ENCODE data around the gene RBM24.
"Not testable (repeated sequence)": the region's sequence is repeated elsewhere in the genome, so short reads cannot be mapped to it uniquely, and the experiment has no call there.

RBM24 gene

DNA sequence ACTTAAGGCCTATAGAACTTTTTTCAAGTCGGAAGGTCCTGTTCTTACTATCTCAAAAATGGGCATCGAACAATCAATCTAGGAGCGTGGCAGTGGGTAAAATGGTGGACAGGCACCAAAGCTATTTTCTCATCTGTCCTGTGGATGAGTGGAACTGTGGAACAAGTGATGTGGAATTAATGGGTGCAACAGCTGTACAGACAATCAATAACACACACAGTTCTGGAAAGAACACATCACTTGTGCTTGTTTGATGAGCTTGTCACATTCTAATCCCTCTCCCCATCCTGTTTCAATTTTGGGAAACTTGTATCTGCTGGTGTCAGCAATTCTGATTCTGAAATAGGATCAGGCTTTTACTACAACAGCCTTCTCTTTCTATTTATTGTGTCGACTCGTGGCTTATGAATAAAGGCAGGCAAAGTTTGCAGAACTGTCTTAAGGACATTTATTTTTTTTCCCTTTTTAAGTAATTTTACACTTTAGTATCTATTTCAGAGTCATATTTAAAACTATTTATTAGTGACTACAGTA lies 11.5 kb downstream of the RBM24 start:
- Histone ChIP-seq H3K4me3 (ENCODE audit: low read length) (no peak overlapping the region), H3K4me1 (ENCODE audit: control insufficient read depth, insufficient read depth, low read length) (peaks cover 7% of the 10 kb centered on the region), H3K36me3 (ENCODE audit: control insufficient read depth, insufficient read depth, low read length, severe bottlenecking) (peaks cover 7% of the 10 kb centered on the region), H3K9me3 (ENCODE audit: control insufficient read depth, low read length) (no peaks in the 10 kb centered on the region), H3K27me3 (replicated peaks; ENCODE audit: control insufficient read depth, insufficient read depth, low read length) (no peaks in the 10 kb centered on the region), H3K9ac (ENCODE audit: low read length) (no peak overlapping the region)
- no peak for DNase-seq (ENCODE audit: low read depth)

DNA sequence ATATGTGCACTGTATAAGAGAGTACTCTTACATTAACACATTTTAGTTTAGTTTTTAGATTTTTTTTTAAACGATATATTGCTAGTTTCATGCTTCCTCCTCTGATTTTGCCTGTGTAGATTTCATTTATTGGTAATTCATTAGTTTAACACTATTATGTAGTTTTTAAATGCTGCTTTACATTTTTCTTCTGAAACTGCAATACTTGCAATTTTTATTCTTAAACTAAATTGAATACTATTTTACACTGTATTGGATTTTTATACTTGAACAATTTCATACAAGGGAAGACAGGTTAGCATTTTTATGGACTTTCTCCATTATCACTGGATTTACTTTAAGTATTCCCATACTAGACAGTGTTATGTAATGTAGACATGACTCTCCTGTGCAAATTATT lies 12.2 kb downstream of the RBM24 start:
- Histone ChIP-seq H3K9me3 (ENCODE audit: control insufficient read depth, low read length) (no peaks in the 10 kb centered on the region), H3K36me3 (ENCODE audit: control insufficient read depth, insufficient read depth, low read length, severe bottlenecking) (peaks cover 7% of the 10 kb centered on the region), H3K27me3 (replicated peaks; ENCODE audit: control insufficient read depth, insufficient read depth, low read length) (no peaks in the 10 kb centered on the region), H3K4me3 (ENCODE audit: low read length) (no peak overlapping the region), H3K9ac (ENCODE audit: low read length) (no peak overlapping the region), H3K4me1 (ENCODE audit: control insufficient read depth, insufficient read depth, low read length) (peaks cover 7% of the 10 kb centered on the region)
- no peak for DNase-seq (ENCODE audit: low read depth)

DNA sequence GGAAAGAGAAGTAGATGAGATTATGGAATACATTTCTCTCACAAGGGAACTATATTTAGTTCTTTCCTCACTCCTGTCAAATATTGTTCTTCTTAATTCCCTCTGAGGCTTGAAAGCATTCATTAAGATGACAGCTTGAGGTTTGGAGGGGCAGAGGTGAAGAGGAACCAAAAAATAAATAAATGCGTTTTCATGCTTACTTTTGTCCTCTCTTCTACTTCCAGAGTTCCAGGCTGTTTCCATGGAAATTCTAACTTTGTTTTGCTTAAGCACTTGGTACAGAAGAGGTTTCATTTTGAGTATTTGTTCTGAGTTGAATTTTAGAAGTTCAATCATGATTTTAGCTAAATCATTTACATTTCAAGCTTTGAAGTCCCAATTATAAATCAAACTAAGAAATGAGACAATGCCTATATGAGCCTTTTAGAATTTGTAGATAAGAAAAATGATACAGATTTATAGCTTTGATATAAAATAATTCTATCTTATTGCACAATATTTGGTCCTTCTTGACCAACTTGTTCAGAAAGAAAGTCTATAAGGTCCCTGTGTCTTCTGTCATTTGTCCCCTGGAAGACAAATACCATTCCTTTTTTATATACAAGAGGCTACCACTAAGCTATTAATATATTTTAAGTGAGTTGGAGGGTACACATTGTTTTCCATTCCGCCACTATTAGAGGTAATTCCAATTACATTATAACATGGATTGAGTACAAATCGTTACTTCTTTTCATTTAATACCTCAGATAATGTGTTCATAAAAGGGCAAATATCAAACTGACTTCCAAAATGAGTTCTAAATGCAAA lies 16.3 kb downstream of the RBM24 start:
- Histone ChIP-seq H3K9ac (ENCODE audit: low read length) (no peak overlapping the region), H3K36me3 (ENCODE audit: control insufficient read depth, insufficient read depth, low read length, severe bottlenecking) (peaks cover under 1% of the 10 kb centered on the region), H3K27me3 (replicated peaks; ENCODE audit: control insufficient read depth, insufficient read depth, low read length) (no peaks in the 10 kb centered on the region), H3K4me1 (ENCODE audit: control insufficient read depth, insufficient read depth, low read length) (peaks cover 7% of the 10 kb centered on the region), H3K4me3 (ENCODE audit: low read length) (no peak overlapping the region), H3K9me3 (ENCODE audit: control insufficient read depth, low read length) (no peaks in the 10 kb centered on the region)
- DNase-seq (ENCODE audit: low read depth), result peak; percentile 35

DNA sequence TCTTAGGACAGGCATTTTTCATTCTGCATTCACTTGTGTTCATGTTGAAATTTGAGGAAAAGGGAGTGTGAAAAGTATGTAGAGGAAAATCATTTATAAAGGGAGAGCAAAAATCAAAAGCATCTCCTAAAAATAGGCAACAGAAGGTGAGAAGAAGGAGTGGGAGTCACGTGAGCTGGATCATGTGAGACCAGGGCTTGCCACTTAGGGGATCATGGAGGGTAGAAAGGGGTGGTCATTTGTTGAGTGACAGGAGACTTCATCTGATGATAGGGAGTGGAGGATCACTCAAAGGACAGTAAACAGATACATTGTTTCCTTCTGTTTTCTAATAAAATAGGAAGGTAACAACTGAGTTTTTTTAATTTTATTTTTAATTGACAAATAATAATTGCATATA lies 17.1 kb downstream of the RBM24 start:
- no peak for DNase-seq (ENCODE audit: low read depth)
- Histone ChIP-seq H3K4me3 (ENCODE audit: low read length) (no peak overlapping the region), H3K27me3 (replicated peaks; ENCODE audit: control insufficient read depth, insufficient read depth, low read length) (no peaks in the 10 kb centered on the region), H3K9ac (ENCODE audit: low read length) (no peak overlapping the region), H3K9me3 (ENCODE audit: control insufficient read depth, low read length) (no peaks in the 10 kb centered on the region), H3K4me1 (ENCODE audit: control insufficient read depth, insufficient read depth, low read length) (peaks cover 7% of the 10 kb centered on the region), H3K36me3 (ENCODE audit: control insufficient read depth, insufficient read depth, low read length, severe bottlenecking) (no peaks in the 10 kb centered on the region)

DNA sequence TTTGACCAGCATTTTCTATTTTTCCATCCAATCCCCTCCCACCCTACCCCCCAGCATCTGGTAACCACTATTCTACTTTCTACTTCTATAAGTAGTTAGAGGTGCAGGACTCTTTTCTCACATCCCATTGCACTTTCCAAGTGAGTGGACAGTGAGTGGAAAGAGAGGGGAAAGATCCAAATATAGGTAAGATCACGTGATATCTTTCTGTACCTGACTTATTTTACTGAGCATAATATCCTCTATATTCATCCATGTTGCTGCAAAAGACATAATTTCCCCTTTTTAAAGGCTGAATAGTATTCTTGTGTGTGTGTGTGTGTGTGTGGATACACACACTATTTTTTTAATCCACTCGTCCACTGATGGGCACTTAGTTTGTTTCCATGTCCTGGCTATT lies 18.1 kb downstream of the RBM24 start:
- Histone ChIP-seq H3K27me3 (replicated peaks; ENCODE audit: control insufficient read depth, insufficient read depth, low read length) (no peaks in the 10 kb centered on the region), H3K9me3 (ENCODE audit: control insufficient read depth, low read length) (no peaks in the 10 kb centered on the region), H3K9ac (ENCODE audit: low read length) (no peak overlapping the region), H3K4me1 (ENCODE audit: control insufficient read depth, insufficient read depth, low read length) (peaks cover 7% of the 10 kb centered on the region), H3K36me3 (ENCODE audit: control insufficient read depth, insufficient read depth, low read length, severe bottlenecking) (no peaks in the 10 kb centered on the region), H3K4me3 (ENCODE audit: low read length) (no peak overlapping the region)
- DNase-seq (ENCODE audit: low read depth), result no peak

DNA sequence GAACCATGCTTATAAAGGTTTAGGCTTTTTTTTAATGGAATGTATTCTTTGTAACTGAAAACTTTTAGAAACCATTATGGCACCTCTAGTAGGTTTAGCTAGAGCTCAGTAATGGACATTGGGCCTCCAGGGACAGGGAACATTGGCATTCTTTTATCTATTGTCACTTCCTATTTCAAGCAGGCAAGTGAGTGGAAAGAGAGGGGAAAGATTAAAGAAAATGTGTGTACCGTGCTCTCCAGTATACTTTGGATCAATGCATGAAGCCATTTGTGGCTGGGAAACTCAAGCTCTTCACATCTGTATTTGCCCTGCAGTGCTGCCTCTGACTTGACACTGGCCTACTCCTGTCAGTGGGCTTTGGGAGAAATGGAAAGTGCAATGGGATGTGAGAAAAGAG lies 18.6 kb downstream of the RBM24 start:
- Histone ChIP-seq H3K36me3 (ENCODE audit: control insufficient read depth, insufficient read depth, low read length, severe bottlenecking) (no peaks in the 10 kb centered on the region), H3K9me3 (ENCODE audit: control insufficient read depth, low read length) (no peaks in the 10 kb centered on the region), H3K9ac (ENCODE audit: low read length) (no peak overlapping the region), H3K4me3 (ENCODE audit: low read length) (no peak overlapping the region), H3K27me3 (replicated peaks; ENCODE audit: control insufficient read depth, insufficient read depth, low read length) (no peaks in the 10 kb centered on the region), H3K4me1 (ENCODE audit: control insufficient read depth, insufficient read depth, low read length) (peaks cover 7% of the 10 kb centered on the region)
- no peak for DNase-seq (ENCODE audit: low read depth)

DNA sequence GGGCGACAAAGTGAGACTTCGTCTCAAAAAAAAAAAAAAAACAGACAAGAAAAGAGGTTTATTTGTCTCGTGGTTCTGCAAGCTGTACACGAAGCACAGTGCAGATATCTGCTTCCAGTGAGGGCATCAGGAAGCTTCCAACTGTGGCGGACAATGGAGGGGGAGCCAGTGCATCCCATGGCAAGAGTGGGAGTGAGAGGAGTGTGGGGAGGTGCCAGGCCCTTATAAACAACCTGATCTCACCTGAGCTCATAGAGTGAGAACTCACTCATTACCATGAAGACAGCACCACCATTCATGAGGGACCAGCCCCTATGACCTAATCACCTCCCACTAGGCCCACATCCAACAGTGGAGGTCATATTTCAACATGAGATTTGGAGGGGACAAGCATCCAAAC lies 19.5 kb downstream of the RBM24 start:
- DNase-seq (ENCODE audit: low read depth), result no peak
- Histone ChIP-seq H3K4me1 (ENCODE audit: control insufficient read depth, insufficient read depth, low read length) (peaks cover 7% of the 10 kb centered on the region), H3K9me3 (ENCODE audit: control insufficient read depth, low read length) (no peaks in the 10 kb centered on the region), H3K9ac (ENCODE audit: low read length) (no peak overlapping the region), H3K4me3 (ENCODE audit: low read length) (no peak overlapping the region), H3K36me3 (ENCODE audit: control insufficient read depth, insufficient read depth, low read length, severe bottlenecking) (no peaks in the 10 kb centered on the region), H3K27me3 (replicated peaks; ENCODE audit: control insufficient read depth, insufficient read depth, low read length) (no peaks in the 10 kb centered on the region)

DNA sequence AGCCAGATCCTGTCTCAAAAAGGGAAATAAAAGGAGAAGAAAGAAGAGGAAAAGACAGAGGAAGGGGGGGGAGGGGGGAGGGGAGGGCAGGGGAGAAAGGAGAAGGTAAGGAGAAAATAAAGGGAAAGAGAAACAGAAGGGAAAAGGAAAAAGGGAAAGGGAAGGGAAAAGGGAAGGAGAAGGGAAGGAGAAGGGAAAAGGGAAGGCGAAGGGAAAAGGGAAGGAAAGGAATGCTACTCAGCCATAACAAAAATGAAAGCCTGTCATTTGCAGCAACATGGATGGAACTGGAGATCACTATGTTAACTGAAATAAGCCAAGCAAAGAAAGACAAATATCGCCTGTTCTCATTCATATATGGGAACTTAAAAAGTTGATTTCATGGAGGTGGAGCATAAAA lies 22.3 kb downstream of the RBM24 start:
- H3K36me3 ChIP-seq (ENCODE audit: control insufficient read depth, insufficient read depth, low read length, severe bottlenecking), result no peaks in the 10 kb centered on the region
- no peak for DNase-seq (ENCODE audit: low read depth)
- no peaks in the 10 kb centered on the region for H3K27me3 ChIP-seq (replicated peaks; ENCODE audit: control insufficient read depth, insufficient read depth, low read length)
- H3K9ac ChIP-seq (ENCODE audit: low read length), result no peak overlapping the region
- H3K4me1 ChIP-seq (ENCODE audit: control insufficient read depth, insufficient read depth, low read length), result no peaks in the 10 kb centered on the region
- H3K9me3 ChIP-seq (ENCODE audit: control insufficient read depth, low read length), result no peaks in the 10 kb centered on the region
- no peak overlapping the region for H3K4me3 ChIP-seq (ENCODE audit: low read length)

DNA sequence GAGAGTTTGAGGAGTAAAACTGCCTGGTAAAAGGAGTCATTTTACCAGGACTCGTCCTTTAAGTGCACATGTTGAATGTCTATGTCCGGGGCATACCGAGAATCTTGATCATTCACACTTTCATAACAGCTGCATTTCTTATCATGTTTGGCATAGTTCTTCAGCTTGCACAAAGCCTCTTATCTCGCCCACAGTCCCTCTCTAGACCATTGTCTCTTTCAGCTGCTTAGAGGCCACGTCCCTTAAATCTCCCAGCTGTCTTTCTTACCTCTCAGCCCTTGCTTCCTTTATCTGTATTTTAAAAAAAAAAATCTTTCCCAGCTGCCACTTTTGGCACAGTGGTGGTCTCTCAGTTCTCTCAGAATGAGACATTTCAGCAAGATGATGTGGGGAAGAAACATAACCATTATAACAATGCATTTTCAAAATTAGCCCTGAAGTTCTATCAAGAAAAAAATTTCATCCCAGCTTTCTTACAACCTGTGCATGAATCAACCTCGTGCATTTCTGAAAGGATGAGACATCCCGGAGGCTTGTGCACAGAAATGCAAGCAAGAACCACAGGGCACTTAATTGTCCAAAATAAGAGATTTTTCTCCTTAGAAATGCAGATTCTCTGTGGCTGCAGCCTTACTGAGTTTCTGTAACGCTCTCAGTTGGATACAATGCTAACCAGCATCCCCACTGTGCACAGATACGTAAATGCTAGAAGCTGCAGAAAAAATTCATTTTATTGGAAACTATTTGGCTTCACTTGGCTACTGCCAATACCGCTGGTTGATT lies 24.2 kb downstream of the RBM24 start:
- Histone ChIP-seq H3K4me1 (ENCODE audit: control insufficient read depth, insufficient read depth, low read length) (no peaks in the 10 kb centered on the region), H3K4me3 (ENCODE audit: low read length) (no peak overlapping the region), H3K9ac (ENCODE audit: low read length) (no peak overlapping the region), H3K27me3 (replicated peaks; ENCODE audit: control insufficient read depth, insufficient read depth, low read length) (no peaks in the 10 kb centered on the region), H3K36me3 (ENCODE audit: control insufficient read depth, insufficient read depth, low read length, severe bottlenecking) (no peaks in the 10 kb centered on the region), H3K9me3 (ENCODE audit: control insufficient read depth, low read length) (no peaks in the 10 kb centered on the region)
- peak; percentile 20 for DNase-seq (ENCODE audit: low read depth)

DNA sequence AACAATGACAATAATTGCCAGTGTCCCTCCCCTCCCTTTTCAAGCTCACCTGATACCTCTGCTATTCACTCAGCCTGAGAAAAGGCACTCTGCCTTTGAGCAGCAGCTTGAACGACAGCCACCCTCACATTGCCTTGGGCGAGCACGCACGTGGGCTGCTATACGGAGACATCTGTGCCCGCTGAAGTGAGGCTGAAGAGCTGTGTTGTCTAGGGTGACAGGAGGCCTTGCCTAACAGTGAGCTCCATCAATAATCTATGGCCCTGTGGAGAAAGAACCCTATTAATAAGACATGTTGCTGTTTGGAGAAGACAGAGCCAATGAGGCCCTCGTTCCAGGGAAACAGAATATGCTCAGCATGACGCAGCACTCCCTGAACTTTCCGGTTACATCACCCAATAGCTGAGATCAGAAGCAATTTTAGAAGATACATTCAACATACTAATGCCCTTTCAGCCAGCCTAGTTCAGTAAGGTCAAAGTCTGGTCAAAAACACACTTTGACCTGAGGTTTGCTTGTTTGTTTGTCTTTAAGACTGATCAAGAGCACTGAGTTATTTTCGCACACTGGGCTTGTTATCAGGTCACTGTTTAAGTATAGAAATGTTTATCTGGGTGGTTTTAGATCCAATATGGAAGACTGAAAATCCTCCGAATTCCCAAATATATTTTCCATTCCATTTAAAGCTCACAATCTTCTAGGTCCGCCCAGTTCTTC lies 30.6 kb downstream of the RBM24 start:
- Histone ChIP-seq H3K27me3 (replicated peaks; ENCODE audit: control insufficient read depth, insufficient read depth, low read length) (no peaks in the 10 kb centered on the region), H3K4me3 (ENCODE audit: low read length) (no peak overlapping the region), H3K9me3 (ENCODE audit: control insufficient read depth, low read length) (no peaks in the 10 kb centered on the region), H3K4me1 (ENCODE audit: control insufficient read depth, insufficient read depth, low read length) (no peaks in the 10 kb centered on the region), H3K9ac (ENCODE audit: low read length) (no peak overlapping the region), H3K36me3 (ENCODE audit: control insufficient read depth, insufficient read depth, low read length, severe bottlenecking) (no peaks in the 10 kb centered on the region)
- DNase-seq (ENCODE audit: low read depth), result no peak

DNA sequence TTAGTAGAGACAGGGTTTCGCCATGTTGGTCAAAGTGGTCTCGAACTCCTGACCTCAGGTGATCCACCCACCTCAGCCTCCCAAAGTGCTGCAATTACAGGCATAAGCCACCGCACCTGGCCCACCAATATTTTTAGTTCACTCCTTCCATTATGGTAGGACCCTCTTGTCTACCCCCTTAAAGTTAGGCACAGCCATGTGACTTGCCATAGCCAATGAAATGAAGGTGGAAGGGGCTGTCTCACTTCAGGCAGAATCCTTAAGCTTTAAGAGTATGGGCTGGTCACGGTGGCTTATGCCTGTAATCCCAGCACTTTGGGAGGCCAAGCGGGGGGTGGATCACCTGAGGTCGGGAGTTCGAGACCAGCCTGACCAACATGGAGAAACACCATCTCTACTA lies 32.1 kb downstream of the RBM24 start:
- not testable (repeated sequence) for H3K4me1 ChIP-seq (ENCODE audit: control insufficient read depth, insufficient read depth, low read length)

More for the DNA sequence above, 32.1 kb downstream of the RBM24 start:
- H3K36me3 ChIP-seq (ENCODE audit: control insufficient read depth, insufficient read depth, low read length, severe bottlenecking); H3K27me3 ChIP-seq (replicated peaks; ENCODE audit: control insufficient read depth, insufficient read depth, low read length); H3K9me3 ChIP-seq (ENCODE audit: control insufficient read depth, low read length); DNase-seq (ENCODE audit: low read depth); H3K4me3 ChIP-seq (ENCODE audit: low read length); H3K9ac ChIP-seq (ENCODE audit: low read length): not testable (repeated sequence)

Data from adipocyte (in vitro differentiated cells).